GM12874 (cell line): ENCODE data around the gene SLCO4C1.

ENCODE experiments used
- TF ChIP-seq, protein P1 (sequence below): IDR thresholded peaks from 2 replicates; pipeline ENCODE4 v1.5.1; 2011; ENCODE audit warnings: low read depth, mild to moderate bottlenecking, control low read depth, low read length, moderate library complexity; ENCODE audit not compliant: insufficient read depth

The SLCO4C1 gene

DNA sequence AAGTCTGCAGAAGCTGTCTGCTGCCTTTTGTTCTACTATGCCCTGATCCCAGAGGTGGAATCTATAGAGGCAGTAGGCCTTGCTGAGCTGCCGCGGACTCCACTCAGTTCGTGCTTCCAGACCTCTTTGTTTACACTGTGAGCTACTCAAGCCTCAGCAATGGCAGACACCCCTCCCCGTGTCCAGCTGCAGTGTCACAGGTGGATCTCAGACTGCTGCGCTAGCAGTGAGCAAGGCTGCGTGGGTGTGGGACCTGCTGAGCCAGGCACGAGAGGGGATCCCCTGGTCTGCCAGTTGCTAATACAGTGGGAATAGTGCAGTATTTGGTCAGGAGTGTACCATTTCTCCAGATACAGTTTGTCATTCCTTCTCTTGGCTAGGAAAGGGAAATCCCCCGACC is 99.6 kb downstream of the SLCO4C1 start:
- TF ChIP-seq, protein P1, sequence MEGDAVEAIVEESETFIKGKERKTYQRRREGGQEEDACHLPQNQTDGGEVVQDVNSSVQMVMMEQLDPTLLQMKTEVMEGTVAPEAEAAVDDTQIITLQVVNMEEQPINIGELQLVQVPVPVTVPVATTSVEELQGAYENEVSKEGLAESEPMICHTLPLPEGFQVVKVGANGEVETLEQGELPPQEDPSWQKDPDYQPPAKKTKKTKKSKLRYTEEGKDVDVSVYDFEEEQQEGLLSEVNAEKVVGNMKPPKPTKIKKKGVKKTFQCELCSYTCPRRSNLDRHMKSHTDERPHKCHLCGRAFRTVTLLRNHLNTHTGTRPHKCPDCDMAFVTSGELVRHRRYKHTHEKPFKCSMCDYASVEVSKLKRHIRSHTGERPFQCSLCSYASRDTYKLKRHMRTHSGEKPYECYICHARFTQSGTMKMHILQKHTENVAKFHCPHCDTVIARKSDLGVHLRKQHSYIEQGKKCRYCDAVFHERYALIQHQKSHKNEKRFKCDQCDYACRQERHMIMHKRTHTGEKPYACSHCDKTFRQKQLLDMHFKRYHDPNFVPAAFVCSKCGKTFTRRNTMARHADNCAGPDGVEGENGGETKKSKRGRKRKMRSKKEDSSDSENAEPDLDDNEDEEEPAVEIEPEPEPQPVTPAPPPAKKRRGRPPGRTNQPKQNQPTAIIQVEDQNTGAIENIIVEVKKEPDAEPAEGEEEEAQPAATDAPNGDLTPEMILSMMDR = no peak
